Tibial nerve (tissue), 4 donors: ENCODE measurements around the gene SETD1B. TPM values are rescaled to one million over a fixed set of nuclear protein-coding genes. Genes with fewer than 3 reads are reported as not detected.
A peak's percentile ranks its signal among the peaks of the same experiment; 100 is the strongest.

ENCODE experiments used
- DNase-seq, 2 donors: peaks; one replicate each; pipeline ENCODE4 v3.0.0-alpha.2; 2019; ENCODE audit warnings: low spot score in 2 of 2
- H3K27ac ChIP-seq, 4 donors: fragments of 200-600 bp; sonication (generic) in 3 of 4; one replicate each; pipeline ENCODE4 v1.5.1; 2017 to 2019; ENCODE audit warnings: mild to moderate bottlenecking in 1 of 4
- H3K27me3 ChIP-seq, 2 donors: fragments of 200-600 bp; sonication (generic) in 1 of 2; one replicate each; pipeline versions ENCODE4 v1.5.1 to v1.6.0; 2017 to 2019
- H3K36me3 ChIP-seq, 3 donors: fragments of 200-600 bp; sonication (generic); one replicate each; pipeline ENCODE4 v1.5.1; 2018 to 2019
- H3K4me1 ChIP-seq, 4 donors: fragments of 200-600 bp; sonication (generic) in 3 of 4; one replicate each; pipeline ENCODE4 v1.5.1; 2017 to 2019
- H3K4me3 ChIP-seq, 4 donors: fragments of 200-600 bp; sonication (generic) in 3 of 4; one replicate each; pipeline ENCODE4 v1.5.1; 2017 to 2019; ENCODE audit warnings: mild to moderate bottlenecking in 1 of 4, moderate library complexity in 1 of 4
- H3K9me3 ChIP-seq, 4 donors: fragments of 200-600 bp; sonication (generic) in 3 of 4; one replicate each; pipeline ENCODE4 v1.5.1; 2017 to 2019
- CTCF ChIP-seq, 5 experiments: fragments of 200-600 bp in 3 of 5; fragments of 450-650 bp in 2 of 5; sonication (generic) in 3 of 5; IDR thresholded peaks; one replicate each; pipeline ENCODE4 v1.5.1; 2016 to 2019; ENCODE audit warnings: antibody characterized with exemption in 5 of 5, mild to moderate bottlenecking in 3 of 5, moderate library complexity in 2 of 5
- EP300 ChIP-seq, 2 donors: sonication (generic); formaldehyde crosslinking; IDR thresholded peaks; one replicate each; pipeline ENCODE4 v1.6.1; 2017; ENCODE audit warnings: antibody characterized with exemption in 2 of 2, mild to moderate bottlenecking in 1 of 2
- POLR2A ChIP-seq, 2 donors: fragments of 450-650 bp; IDR thresholded peaks; one replicate each; pipeline ENCODE4 v1.6.1; 2017; ENCODE audit warnings: antibody characterized with exemption in 2 of 2, mild to moderate bottlenecking in 2 of 2, moderate library complexity in 2 of 2
- WGBS, 2 donors: methylation state at CpG; one replicate each; pipeline ENCODE4 v1.1.5; 2018; 5-methylcytosine and 5-hydroxymethylcytosine counted together
- total RNA-seq, 4 donors: library from RNA; depleted of rRNA; stranded (reverse); fragments of >200 nt; gene quantifications; one replicate each; pipeline ENCODE4 v1.1.0, GENCODE V29; 2016

The SETD1B gene
- total RNA-seq, 4 donors from 2014 or later: 9.4 to 18.3 (median 12.2) TPM

DNA sequence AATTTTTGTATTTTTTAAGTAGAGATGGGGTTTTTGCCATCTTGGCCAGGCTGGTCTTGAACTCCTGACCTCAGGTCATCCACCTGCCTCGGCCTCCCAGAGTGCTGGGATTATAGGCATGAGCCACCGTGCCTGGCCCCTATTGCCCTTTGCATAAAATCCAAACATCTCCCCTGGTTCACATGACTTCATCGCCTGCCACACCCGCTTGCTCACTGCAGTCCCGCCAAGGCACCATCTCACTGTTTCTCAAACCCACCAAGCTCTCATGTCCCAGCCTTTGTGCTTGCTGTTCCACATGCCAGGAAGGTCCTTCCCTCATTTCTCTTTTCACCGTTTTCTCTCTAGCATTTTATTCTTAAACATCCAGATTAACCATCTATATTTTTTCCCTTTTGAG, 20.0 kb upstream of the SETD1B start:
- H3K36me3 ChIP-seq: peaks cover 0 to 29% (median 0%) of the 10 kb centered on the region in 3 donors
- TF ChIP-seq EP300 (IDR thresholded peaks at IDR 0.05): no peak
- no peak for TF ChIP-seq CTCF (IDR thresholded peaks at IDR 0.05)
- DNase-seq: no peak
- H3K27ac ChIP-seq: no peak overlapping the region
- no peaks in the 10 kb centered on the region for H3K9me3 ChIP-seq
- no peaks in the 10 kb centered on the region for H3K27me3 ChIP-seq
- 65 to 67% methylated on average over 6 of the region's 6 CpGs for whole genome bisulfite sequencing, 2 donors
- no peak overlapping the region for H3K4me3 ChIP-seq
- peaks cover 0 to 27% (median 19%) of the 10 kb centered on the region in 4 donors for H3K4me1 ChIP-seq

DNA sequence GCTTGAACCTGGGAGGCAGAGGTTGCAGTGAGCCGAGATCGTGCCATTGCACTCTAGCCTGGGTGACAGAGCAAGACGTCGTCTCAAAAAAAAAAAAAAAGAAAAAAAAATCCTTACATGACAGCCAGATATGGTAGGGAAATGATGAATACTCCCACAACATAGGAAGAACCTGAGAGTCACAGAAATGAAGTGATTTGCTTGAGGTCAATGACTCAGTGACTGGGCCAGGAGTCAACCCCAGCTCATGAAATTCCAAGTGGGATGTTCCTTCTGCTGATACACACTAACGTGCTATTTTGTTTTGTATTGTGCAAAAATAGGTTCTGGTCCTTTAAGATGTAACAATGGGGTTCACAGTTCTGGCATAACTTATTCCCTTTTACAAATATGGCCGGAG, 19.3 kb upstream of the SETD1B start:
- TF ChIP-seq POLR2A (IDR thresholded peaks at IDR 0.05): no peak
- H3K4me1 ChIP-seq: peaks cover 0 to 31% (median 19%) of the 10 kb centered on the region in 4 donors
- H3K27ac ChIP-seq: no peak overlapping the region
- H3K4me3 ChIP-seq: no peak overlapping the region
- no peaks in the 10 kb centered on the region for H3K9me3 ChIP-seq
- H3K36me3 ChIP-seq: peaks cover 0 to 22% (median 0%) of the 10 kb centered on the region in 3 donors
- DNase-seq: no peak
- no peaks in the 10 kb centered on the region for H3K27me3 ChIP-seq
- WGBS, 2 donors: 52 to 64% methylated on average over 6 of the region's 6 CpGs

DNA sequence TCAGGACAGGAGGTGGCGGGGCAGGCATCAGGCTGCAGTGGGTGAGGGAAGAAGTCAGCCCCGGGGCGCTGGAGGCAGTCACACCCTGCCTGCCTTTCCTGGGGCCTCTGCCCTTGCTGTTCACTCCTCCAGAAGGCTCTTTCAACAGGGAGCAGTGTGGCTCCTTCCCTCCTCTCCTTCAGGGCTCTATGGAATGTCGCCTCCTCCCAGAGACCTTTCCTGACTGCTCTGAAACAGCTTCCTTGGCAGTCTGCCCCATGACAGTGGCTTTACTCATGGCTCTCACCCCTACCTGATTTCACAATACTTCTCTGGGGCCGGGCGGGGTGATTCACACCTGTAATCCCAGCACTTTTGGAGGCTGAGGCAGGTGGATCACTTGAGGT, 17.4 kb upstream of the SETD1B start:
- 80 to 83% methylated on average over 6 of the region's 6 CpGs for WGBS, 2 donors
- H3K4me1 ChIP-seq: peaks cover 0 to 41% (median 16%) of the 10 kb centered on the region in 4 donors
- H3K27ac ChIP-seq: peak overlapping the region in 1 of 4 donors; percentile 64
- H3K9me3 ChIP-seq: no peaks in the 10 kb centered on the region
- H3K4me3 ChIP-seq: no peak overlapping the region
- H3K36me3 ChIP-seq: peaks cover 0 to 3% (median 0%) of the 10 kb centered on the region in 3 donors
- DNase-seq: no peak
- no peaks in the 10 kb centered on the region for H3K27me3 ChIP-seq
- TF ChIP-seq EP300 (IDR thresholded peaks at IDR 0.05) (no peak), CTCF (IDR thresholded peaks at IDR 0.05) (no peak), POLR2A (IDR thresholded peaks at IDR 0.05) (no peak)

DNA sequence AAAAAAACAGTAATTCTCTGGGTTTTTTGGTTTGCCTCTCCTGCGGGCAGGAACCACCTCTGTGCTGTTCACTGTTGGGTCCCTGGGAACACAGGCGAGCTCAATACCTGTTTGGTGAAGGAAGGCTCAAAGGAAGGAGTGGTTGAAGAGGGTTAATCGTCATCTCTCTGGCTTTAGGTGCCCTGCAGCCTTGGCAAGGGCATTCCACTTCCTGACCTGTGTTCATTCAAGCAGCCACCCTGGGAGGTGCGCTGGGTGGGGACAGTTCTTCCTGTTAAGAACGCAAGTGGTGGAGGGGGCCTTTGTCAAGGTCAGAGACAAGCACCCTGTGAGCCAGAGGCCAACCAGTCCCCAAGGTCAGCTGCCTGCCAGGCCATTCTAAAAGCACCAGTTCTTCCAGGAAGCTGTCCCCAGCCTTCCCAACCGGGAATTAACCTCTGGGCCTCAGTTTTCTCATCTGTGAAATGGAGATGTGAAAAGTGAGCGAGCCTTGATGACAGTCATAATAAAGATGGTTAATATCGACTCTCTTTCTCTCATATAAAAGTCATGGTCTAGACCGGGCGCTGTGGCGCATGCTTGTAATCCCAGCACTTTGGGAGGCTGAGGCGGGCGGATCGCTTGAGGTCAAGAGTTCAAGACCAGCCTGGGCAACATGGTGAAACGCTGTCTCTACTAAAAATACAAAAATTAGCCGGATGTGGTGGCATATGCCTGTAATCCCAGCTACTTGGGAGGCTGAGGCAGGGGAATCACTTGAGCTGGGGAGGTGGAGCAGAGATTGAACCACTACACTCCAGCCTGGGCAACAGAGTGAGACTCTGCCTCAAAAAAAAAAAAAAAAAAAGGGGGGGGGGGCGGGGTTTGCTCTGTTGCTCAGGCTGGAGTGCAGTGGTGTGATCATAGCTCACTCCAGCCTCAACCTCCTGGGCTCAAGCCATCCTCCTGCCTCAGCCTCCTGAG, 16.5 kb upstream of the SETD1B start:
- TF ChIP-seq CTCF (IDR thresholded peaks at IDR 0.05) (no peak), EP300 (IDR thresholded peaks at IDR 0.05) (no peak), POLR2A (IDR thresholded peaks at IDR 0.05) (no peak)
- Histone ChIP-seq H3K36me3 (peaks cover 0 to 3% (median 0%) of the 10 kb centered on the region in 3 donors), H3K4me1 (peaks cover 0 to 36% (median 12%) of the 10 kb centered on the region in 4 donors), H3K4me3 (no peak overlapping the region), H3K9me3 (no peaks in the 10 kb centered on the region), H3K27ac (peak overlapping the region in 1 of 4 donors; percentile 64), H3K27me3 (no peaks in the 10 kb centered on the region)
- no peak for DNase-seq
- 77 to 83% methylated on average over 16 to 17 of the region's 17 CpGs for WGBS, 2 donors

DNA sequence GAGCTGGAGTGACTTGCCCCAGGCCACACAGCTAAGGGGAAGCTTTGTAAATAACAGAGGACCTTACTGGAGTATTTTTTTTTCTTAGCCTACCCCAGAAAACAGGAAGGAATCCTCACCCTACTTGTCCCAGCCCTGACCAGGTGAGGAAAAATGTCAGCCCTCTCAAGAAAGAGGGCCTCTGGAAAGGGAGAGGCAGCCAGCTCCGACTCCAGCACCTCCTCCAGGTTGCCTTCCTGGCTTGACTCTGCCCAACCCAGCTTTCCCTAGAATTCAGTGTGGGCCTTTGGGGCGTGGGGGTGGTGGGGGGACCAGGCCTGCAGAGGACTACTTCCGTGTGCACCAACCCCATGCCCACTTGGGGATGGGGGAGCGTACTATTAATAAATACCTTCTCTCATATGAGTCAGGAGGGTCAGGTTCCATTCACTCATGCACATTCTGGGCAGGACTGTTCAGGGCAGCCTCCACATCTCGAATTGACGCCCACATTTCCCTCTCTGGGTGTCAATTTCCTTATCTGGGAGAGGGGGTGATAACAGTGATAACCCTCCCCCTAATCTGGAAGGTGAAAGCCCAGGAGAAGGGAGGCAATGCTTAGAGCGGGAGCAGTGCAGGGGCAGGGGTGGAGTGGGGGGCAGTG, 15.5 kb upstream of the SETD1B start:
- TF ChIP-seq EP300 (IDR thresholded peaks at IDR 0.05) (no peak), CTCF (IDR thresholded peaks at IDR 0.05) (no peak), POLR2A (IDR thresholded peaks at IDR 0.05) (no peak)
- Histone ChIP-seq H3K4me3 (no peak overlapping the region), H3K36me3 (peaks cover 0 to 3% (median 0%) of the 10 kb centered on the region in 3 donors), H3K27me3 (no peaks in the 10 kb centered on the region), H3K9me3 (no peaks in the 10 kb centered on the region), H3K27ac (peak overlapping the region in 1 of 4 donors; percentile 88), H3K4me1 (peaks cover 0 to 34% (median 17%) of the 10 kb centered on the region in 4 donors)
- no peak for DNase-seq
- WGBS, 2 donors: 81 to 87% methylated on average over 7 of the region's 7 CpGs
